Breast epithelium (tissue), 4 donors: ENCODE results near the gene CGNL1. TPM values are rescaled to one million over a fixed set of nuclear protein-coding genes. Genes with fewer than 3 reads are reported as not detected.

Source experiments
- DNase-seq, 2 donors: peaks; one replicate each; pipeline ENCODE4 v3.0.0-alpha.2; 2019; ENCODE audit warnings: low spot score in 2 of 2
- H3K27ac ChIP-seq, 2 donors: fragments of 200-600 bp; sonication (generic) in 1 of 2; one replicate each; pipeline ENCODE4 v1.5.1; 2016 to 2019; ENCODE audit warnings: mild to moderate bottlenecking in 1 of 2
- H3K27me3 ChIP-seq, 2 donors: fragments of 200-600 bp; sonication (generic) in 1 of 2; one replicate each; pipeline versions ENCODE4 v1.5.1 to v1.6.0; 2017 to 2019; ENCODE audit warnings: control low read depth in 1 of 2, mild to moderate bottlenecking in 1 of 2
- H3K36me3 ChIP-seq: fragments of 200-600 bp; one replicate; pipeline ENCODE4 v1.5.1; 2019
- H3K4me1 ChIP-seq, 2 donors: fragments of 200-600 bp; sonication (generic); one replicate each; pipeline ENCODE4 v1.5.1; 2016 to 2019; ENCODE audit warnings: control low read depth in 1 of 2
- H3K4me3 ChIP-seq, 3 donors: fragments of 200-600 bp; sonication (generic); 1 replicate in 2 of 3; 2 replicates in 1 of 3; pipeline ENCODE4 v1.5.1; 2016 to 2019; ENCODE audit warnings: mild to moderate bottlenecking in 3 of 3, moderate library complexity in 2 of 3
- H3K9me3 ChIP-seq, 2 donors: fragments of 200-600 bp; sonication (generic) in 1 of 2; one replicate each; pipeline ENCODE4 v1.5.1; 2016 to 2019; ENCODE audit warnings: control low read depth in 1 of 2
- POLR2A ChIP-seq: fragments of 450-650 bp; IDR thresholded peaks from one replicate; pipeline ENCODE4 v1.6.1; 2016; ENCODE audit warnings: antibody characterized with exemption, mild to moderate bottlenecking, moderate library complexity
- POLR2AphosphoS5 ChIP-seq, 3 donors: sonication (generic); formaldehyde crosslinking; IDR thresholded peaks; one replicate each; pipeline ENCODE4 v1.6.1; 2017; ENCODE audit warnings: antibody characterized with exemption in 3 of 3
- intact Hi-C: fragments of 100-400 bp; cut with DNase I; formaldehyde crosslinking; loops from one replicate; pipeline ENCODE4 v1.15.1; 2023; ENCODE audit warnings: low total_unique reads
- total RNA-seq, 3 donors: library from RNA; depleted of rRNA; stranded (reverse); fragments of >200 nt; gene quantifications; one replicate each; pipeline ENCODE4 v1.1.0, GENCODE V29; 2016
- TF ChIP-seq, protein P1 (sequence below), 3 donors: fragments of 450-650 bp; IDR thresholded peaks; one replicate each; pipeline ENCODE4 v1.5.1; 2016 to 2017; ENCODE audit warnings: antibody characterized with exemption in 3 of 3, mild to moderate bottlenecking in 3 of 3, moderate library complexity in 3 of 3

Gene CGNL1
- total RNA-seq, 3 donors from 2014 or later, result 5.4 to 24.9 (median 18.4) TPM

DNA sequence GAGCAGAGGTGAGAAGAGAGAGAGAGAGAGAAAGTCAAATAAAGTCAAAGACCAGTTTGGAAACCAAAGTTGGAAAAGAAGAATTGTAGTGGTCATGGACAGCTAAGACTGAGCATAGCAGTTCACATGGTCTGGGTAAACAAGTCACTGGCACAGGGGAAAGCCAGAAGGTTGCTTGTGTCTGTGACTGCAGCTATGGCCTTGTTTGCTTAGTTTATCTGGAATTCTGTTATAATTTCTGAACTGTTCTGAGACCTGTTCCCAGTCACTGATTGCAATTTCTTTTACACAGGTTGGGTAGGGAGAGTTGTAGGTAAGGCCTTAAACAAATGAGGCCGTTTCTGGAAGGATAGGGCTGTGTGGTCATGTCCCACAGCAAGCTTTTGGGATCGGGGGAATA lies 172.0 kb downstream of the CGNL1 start:
- no peaks in the 10 kb centered on the region for H3K27me3 ChIP-seq
- H3K27ac ChIP-seq, result peak overlapping the region; percentile 16 to 83
- peaks cover 0 to 14% of the 10 kb centered on the region in 2 donors for H3K4me1 ChIP-seq
- TF ChIP-seq POLR2A (no peak), POLR2AphosphoS5 (IDR thresholded peaks at IDR 0.05) (no peak)
- TF ChIP-seq, protein P1, sequence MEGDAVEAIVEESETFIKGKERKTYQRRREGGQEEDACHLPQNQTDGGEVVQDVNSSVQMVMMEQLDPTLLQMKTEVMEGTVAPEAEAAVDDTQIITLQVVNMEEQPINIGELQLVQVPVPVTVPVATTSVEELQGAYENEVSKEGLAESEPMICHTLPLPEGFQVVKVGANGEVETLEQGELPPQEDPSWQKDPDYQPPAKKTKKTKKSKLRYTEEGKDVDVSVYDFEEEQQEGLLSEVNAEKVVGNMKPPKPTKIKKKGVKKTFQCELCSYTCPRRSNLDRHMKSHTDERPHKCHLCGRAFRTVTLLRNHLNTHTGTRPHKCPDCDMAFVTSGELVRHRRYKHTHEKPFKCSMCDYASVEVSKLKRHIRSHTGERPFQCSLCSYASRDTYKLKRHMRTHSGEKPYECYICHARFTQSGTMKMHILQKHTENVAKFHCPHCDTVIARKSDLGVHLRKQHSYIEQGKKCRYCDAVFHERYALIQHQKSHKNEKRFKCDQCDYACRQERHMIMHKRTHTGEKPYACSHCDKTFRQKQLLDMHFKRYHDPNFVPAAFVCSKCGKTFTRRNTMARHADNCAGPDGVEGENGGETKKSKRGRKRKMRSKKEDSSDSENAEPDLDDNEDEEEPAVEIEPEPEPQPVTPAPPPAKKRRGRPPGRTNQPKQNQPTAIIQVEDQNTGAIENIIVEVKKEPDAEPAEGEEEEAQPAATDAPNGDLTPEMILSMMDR (IDR thresholded peaks at IDR 0.05), result no peak
- peaks cover 4% of the 10 kb centered on the region for H3K36me3 ChIP-seq
- intact Hi-C loops, result no loop called here
- no peak overlapping the region for H3K4me3 ChIP-seq
- DNase-seq, result no peak
- H3K9me3 ChIP-seq, result no peaks in the 10 kb centered on the region

DNA sequence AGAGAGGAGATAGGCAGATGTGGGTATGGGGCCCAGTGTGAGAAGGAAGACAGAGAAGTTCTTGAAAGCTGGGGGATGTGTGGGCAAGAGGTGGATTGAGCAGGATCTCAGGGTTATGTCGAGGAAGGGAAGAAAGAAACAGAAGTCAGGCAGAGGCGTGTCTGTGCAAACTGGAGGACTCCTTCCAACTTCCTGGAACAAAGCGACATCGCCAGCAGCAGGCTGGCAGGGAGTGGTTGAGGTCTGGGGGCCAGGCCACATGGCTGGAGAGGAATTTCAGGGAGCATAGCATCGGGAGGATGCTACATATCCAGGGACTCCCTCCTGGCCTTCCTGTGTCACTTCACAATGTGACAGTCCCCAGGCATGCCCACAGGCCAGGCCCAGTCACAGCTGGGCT lies 172.5 kb downstream of the CGNL1 start:
- Histone ChIP-seq H3K27ac (peak overlapping the region; percentile 50 to 83), H3K36me3 (peaks cover 4% of the 10 kb centered on the region), H3K4me1 (peaks cover 0 to 14% of the 10 kb centered on the region in 2 donors), H3K9me3 (no peaks in the 10 kb centered on the region), H3K27me3 (no peaks in the 10 kb centered on the region), H3K4me3 (no peak overlapping the region)
- intact Hi-C loops, result no loop called here
- no peak for DNase-seq
- no peak for TF ChIP-seq POLR2A
- TF ChIP-seq POLR2AphosphoS5 (IDR thresholded peaks at IDR 0.05), result no peak
- TF ChIP-seq, protein P1 (IDR thresholded peaks at IDR 0.05), result no peak

DNA sequence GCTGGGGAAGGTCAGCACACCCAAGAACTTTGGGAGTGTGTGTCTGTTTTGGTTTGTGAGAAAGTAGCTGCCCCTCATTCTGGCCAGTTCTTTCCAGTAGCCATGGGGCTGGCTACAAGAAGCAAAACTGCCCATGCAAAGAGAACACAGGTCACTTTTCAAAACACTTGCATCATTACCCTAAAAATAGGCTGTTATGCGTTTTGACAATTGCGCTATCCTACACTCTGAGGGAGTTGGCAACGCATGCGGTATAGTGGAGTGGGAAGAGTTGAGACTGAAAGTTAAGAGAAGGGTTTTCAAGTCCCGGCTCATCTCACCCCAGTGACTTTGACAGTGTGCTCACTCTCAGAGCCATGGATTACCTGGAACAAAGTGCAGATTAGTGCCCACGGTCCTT lies 173.6 kb downstream of the CGNL1 start:
- no peak overlapping the region for H3K4me3 ChIP-seq
- intact Hi-C loops, result no loop called here
- peaks cover 4% of the 10 kb centered on the region for H3K36me3 ChIP-seq
- DNase-seq, result no peak
- H3K27me3 ChIP-seq, result no peaks in the 10 kb centered on the region
- H3K4me1 ChIP-seq, result peaks cover 0 to 14% of the 10 kb centered on the region in 2 donors
- H3K27ac ChIP-seq, result peak overlapping the region; percentile 50 to 83
- TF ChIP-seq POLR2A, result no peak
- no peak for TF ChIP-seq POLR2AphosphoS5 (IDR thresholded peaks at IDR 0.05)
- TF ChIP-seq, protein P1 (IDR thresholded peaks at IDR 0.05), result no peak
- H3K9me3 ChIP-seq, result no peaks in the 10 kb centered on the region

DNA sequence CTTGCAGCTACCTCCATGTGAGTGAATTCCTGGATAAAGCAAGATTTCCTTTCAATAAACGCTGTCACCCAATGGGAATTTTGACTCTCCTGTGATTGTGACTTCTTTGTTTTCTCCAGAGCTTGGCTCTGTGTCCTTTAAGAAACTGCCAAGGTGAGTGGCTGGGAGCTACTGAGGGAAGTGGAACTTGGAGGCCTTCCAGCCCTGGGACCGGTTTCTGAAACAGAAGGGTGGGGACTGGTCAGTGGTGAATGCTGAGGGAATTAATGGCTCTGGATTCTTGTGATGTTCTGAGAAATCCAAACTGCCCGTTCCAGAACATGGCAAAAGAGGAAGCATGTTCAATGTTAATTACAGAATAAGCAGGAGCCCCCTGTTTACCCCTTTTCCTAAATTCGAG lies 174.3 kb downstream of the CGNL1 start:
- DNase-seq, result peak; percentile 80 to 84
- peaks cover 0 to 14% of the 10 kb centered on the region in 2 donors for H3K4me1 ChIP-seq
- H3K27me3 ChIP-seq, result no peaks in the 10 kb centered on the region
- no peak for TF ChIP-seq POLR2A
- TF ChIP-seq, protein P1 (IDR thresholded peaks at IDR 0.05), result no peak
- TF ChIP-seq POLR2AphosphoS5 (IDR thresholded peaks at IDR 0.05), result no peak
- intact Hi-C loops, result no loop called here
- H3K9me3 ChIP-seq, result no peaks in the 10 kb centered on the region
- H3K27ac ChIP-seq, result peak overlapping the region; percentile 78 to 83
- no peak overlapping the region for H3K4me3 ChIP-seq
- H3K36me3 ChIP-seq, result peaks cover 4% of the 10 kb centered on the region

DNA sequence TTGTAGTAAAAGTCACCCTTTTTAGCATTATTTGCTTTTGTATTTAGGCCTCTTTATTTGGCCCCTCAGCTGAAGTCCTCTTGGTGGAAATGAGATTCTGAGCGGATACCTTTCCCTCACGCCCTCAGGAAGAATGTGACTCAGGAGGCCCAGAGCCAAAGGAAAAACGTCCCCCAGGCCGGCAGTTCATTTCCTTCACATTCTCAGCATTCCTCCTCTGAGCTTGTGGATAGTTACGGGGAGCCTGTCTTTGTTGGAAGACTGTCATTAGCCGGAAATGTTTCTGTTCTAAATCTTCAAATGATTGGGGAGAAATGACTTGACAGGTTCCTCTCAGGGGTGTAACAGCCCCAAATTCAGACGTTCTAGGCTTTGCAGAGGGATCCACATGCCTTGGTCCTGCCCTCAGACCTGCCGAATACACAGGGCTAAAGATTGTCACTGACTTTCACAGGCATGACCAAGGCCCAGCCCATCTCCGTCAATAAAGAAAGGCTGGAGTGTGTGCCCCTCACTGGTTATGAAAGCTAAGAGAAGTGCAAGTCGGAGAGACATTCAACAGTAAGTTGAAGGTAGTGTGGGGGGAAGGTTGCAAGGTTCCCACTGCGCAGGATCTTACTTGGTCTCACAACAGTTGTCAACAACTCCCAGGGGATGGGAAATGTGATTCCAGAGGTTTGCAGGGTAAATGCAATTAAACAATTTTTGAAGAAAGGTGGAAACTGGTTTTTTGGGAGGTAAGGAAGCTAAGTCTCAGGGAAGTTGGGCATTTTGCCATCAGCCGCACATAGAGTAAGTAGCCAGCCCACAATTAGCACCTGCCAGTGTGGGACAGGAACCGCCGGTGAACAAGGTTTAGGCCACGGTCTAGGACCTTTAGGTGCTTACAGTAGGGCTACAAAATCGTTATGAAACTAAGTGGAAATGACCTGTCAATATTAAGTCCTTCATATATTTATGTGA lies 175.7 kb downstream of the CGNL1 start:
- no peak overlapping the region for H3K4me3 ChIP-seq
- DNase-seq, result peak in 1 of 2 donors; percentile 76
- peaks cover 0 to 14% of the 10 kb centered on the region in 2 donors for H3K4me1 ChIP-seq
- peak overlapping the region; percentile 83 to 87 for H3K27ac ChIP-seq
- intact Hi-C loops, result no loop called here
- no peaks in the 10 kb centered on the region for H3K9me3 ChIP-seq
- TF ChIP-seq POLR2AphosphoS5 (IDR thresholded peaks at IDR 0.05) (no peak), POLR2A (no peak)
- TF ChIP-seq, protein P1 (IDR thresholded peaks at IDR 0.05), result no peak
- H3K36me3 ChIP-seq, result peaks cover 4% of the 10 kb centered on the region
- no peaks in the 10 kb centered on the region for H3K27me3 ChIP-seq
